Measurements from ENCODE around the gene ASCC3.

Gene ASCC3

GRCh38 chr6:100462706-100463629 is 418.2 kb downstream of the ASCC3 start:
- DNase-seq: no peak

GRCh38 chr6:100461917-100462705 is 419.0 kb downstream of the ASCC3 start:
- no peak for DNase-seq

- no peak for DNase-seq
Observed at GRCh38 chr6:100461278-100461916, 419.7 kb downstream of the ASCC3 start.

DNA sequence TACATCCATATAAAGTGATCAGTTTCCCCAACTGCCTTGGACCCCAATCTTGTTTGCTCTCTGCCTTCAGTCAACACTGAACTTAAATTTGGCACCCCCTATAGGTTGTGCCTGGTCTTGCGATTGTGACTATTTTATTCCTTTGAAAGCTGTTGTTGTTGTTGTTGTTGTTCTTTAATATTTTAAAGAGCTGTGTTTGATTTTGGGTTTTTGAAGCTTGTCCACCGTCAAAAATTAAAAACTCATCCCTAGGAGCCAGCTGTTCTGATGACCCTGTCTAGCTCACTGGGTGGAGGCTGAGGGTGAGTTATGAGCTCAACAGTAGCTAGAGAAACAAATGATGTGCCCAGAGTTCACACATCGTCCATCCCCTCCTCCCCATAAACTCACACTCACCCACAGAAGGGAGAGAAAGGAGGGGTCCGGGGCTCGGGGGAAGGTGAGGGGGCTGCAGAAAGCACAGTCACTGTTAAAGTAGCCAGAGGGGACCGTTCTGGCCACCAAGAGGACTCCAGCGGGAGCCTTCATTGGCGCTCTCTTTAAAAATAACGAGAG is 420.4 kb downstream of the ASCC3 start:
- DNase-seq: no peak

DNA sequence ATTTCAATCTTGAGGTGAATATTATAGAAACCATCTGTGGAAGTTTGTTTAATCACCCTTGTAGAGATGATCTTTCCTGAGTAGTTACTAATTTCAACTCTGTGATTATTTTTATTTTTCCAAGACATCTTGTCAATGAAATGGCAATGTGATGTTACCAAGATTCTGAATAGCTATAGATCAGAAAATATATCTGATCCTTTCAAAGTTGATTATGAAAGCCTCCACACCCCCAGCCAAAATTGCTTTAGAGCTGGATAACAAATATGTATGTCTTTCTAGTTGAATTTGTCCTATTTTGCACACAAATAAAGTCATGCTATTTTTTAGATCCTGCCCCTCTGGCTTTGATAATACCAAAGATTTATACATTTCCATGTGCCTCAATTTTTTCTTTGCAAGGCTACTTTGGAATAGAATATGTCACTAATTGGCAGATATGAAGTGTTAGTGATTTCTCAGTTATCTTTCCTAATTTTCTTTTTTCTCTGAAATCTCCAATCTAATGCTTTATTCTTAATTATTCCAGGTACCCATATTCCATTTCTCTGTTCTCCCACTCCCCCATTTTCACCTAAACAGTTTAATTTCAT is 421.4 kb downstream of the ASCC3 start:
- DNase-seq: no peak

GRCh38 chr6:100458841-100459591 is 422.1 kb downstream of the ASCC3 start:
- no peak for DNase-seq

All from MV-4-11 (cell line).